WTC11 (cell line): ENCODE measurements around the gene USP10. TPM values are rescaled to one million over a fixed set of nuclear protein-coding genes. Genes with fewer than 3 reads are reported as not detected.
A peak's percentile ranks its signal among the peaks of the same experiment; 100 is the strongest.

ENCODE experiments used
- ATAC-seq: fragments of 200-7000 bp; cut with Tn5 transposase; 2 replicates; pipeline ENCODE4 v1.10.0; 2021; ENCODE audit warnings: mild to moderate bottlenecking, moderate library complexity
- CTCF ChIA-PET: fragments of 300-600 bp; sonication (Branson Sonifier 250); formaldehyde crosslinking; loops from one replicate; lab custom pipeline; 2021; ENCODE audit warnings: antibody characterized with exemption; lab: Charles Lee
- POLR2A ChIA-PET: fragments of 350-600 bp; sonication (Branson Sonifier 250); formaldehyde crosslinking; loops from one replicate; lab custom pipeline; 2021; ENCODE audit warnings: antibody characterized with exemption; lab: Charles Lee
- DNase-seq: peaks from one replicate; pipeline ENCODE4 v3.0.0; 2021; ENCODE audit warnings: low spot score
- H3K27ac Mint-ChIP-seq: 2 replicates; pipeline ENCODE4 v1.8.0; 2021; ENCODE audit warnings: mixed read lengths
- H3K27me3 Mint-ChIP-seq: 2 replicates; pipeline ENCODE4 v1.8.0; 2021; ENCODE audit warnings: low read depth, mild to moderate bottlenecking, moderate library complexity, mixed read lengths
- H3K36me3 Mint-ChIP-seq: 2 replicates; pipeline ENCODE4 v1.8.0; 2021; ENCODE audit warnings: mixed read lengths
- H3K4me1 Mint-ChIP-seq: 2 replicates; pipeline ENCODE4 v1.8.0; 2022; ENCODE audit warnings: mixed read lengths
- H3K4me3 Mint-ChIP-seq: 2 replicates; pipeline ENCODE4 v1.8.0; 2021; ENCODE audit warnings: mild to moderate bottlenecking, moderate library complexity, mixed read lengths
- H3K9me3 Mint-ChIP-seq: 2 replicates; pipeline ENCODE4 v1.8.0; 2021; ENCODE audit warnings: mixed read lengths
- CBFB ChIP-seq: sonication (generic); formaldehyde crosslinking; IDR thresholded peaks from 2 replicates; pipeline ENCODE4 v1.8.1; 2022; ENCODE audit warnings: mild to moderate bottlenecking, low read depth, missing genetic modification reagents
- CREB1 ChIP-seq: sonication (generic); formaldehyde crosslinking; IDR thresholded peaks from 2 replicates; pipeline ENCODE4 v1.8.0; 2023; ENCODE audit warnings: mild to moderate bottlenecking, missing genetic modification reagents
- EMX1 ChIP-seq: fragments of 250-450 bp; sonication (Bioruptor Pico); IDR thresholded peaks from 2 replicates; pipeline ENCODE4 v1.8.0; 2021; ENCODE audit warnings: mild to moderate bottlenecking
- ETV6 ChIP-seq: sonication (generic); formaldehyde crosslinking; IDR thresholded peaks from 2 replicates; pipeline ENCODE4 v1.8.1; 2022; ENCODE audit warnings: mild to moderate bottlenecking, missing genetic modification reagents
- FOXJ3 ChIP-seq: sonication (generic); formaldehyde crosslinking; IDR thresholded peaks from 2 replicates; pipeline ENCODE4 v1.9.0; 2021; ENCODE audit warnings: missing genetic modification reagents, mild to moderate bottlenecking, borderline replicate concordance
- KAT7 ChIP-seq: sonication (generic); formaldehyde crosslinking; IDR thresholded peaks from 2 replicates; pipeline ENCODE4 v1.8.1; 2023; ENCODE audit warnings: missing genetic modification reagents, mild to moderate bottlenecking, borderline replicate concordance
- NFATC4 ChIP-seq: fragments of 250-450 bp; sonication (Bioruptor Pico); IDR thresholded peaks from 2 replicates; pipeline ENCODE4 v1.9.0; 2021; ENCODE audit warnings: mild to moderate bottlenecking
- NFYB ChIP-seq: sonication (generic); formaldehyde crosslinking; conservative IDR thresholded peaks from 2 replicates; pipeline ENCODE4 v1.8.0; 2022; ENCODE audit warnings: low read depth, missing genetic modification reagents
- NR3C1 ChIP-seq: sonication (generic); formaldehyde crosslinking; conservative IDR thresholded peaks from 2 replicates; pipeline ENCODE4 v1.8.1; 2023; ENCODE audit warnings: low read depth, mild to moderate bottlenecking, missing genetic modification reagents
- RORB ChIP-seq: fragments of 250-450 bp; sonication (Bioruptor Pico); IDR thresholded peaks from 2 replicates; pipeline ENCODE4 v1.9.0; 2021; ENCODE audit warnings: mild to moderate bottlenecking
- SOX15 ChIP-seq: fragments of 250-450 bp; sonication (Bioruptor Pico); IDR thresholded peaks from 2 replicates; pipeline ENCODE4 v1.9.0; 2021; ENCODE audit warnings: mild to moderate bottlenecking
- TEAD4 ChIP-seq: sonication (generic); formaldehyde crosslinking; IDR thresholded peaks from 2 replicates; pipeline ENCODE4 v1.8.0; 2022; ENCODE audit warnings: mild to moderate bottlenecking, missing genetic modification reagents
- ZBTB21 ChIP-seq: sonication (generic); formaldehyde crosslinking; IDR thresholded peaks from 2 replicates; pipeline ENCODE4 v1.8.1; 2023; ENCODE audit warnings: mild to moderate bottlenecking, missing genetic modification reagents, borderline replicate concordance
- total RNA-seq: library from RNA; stranded (reverse); gene quantifications from 3 replicates; pipeline ENCODE4 v1.2.3, GENCODE V29; 2021
- TF ChIP-seq, protein P1 (sequence below): fragments of 250-450 bp; sonication (Bioruptor Pico); IDR thresholded peaks from 2 replicates; pipeline ENCODE4 v2.1.2; 2022; ENCODE audit warnings: mild to moderate bottlenecking, moderate library complexity
- TF ChIP-seq, protein P2 (sequence below): sonication (generic); formaldehyde crosslinking; IDR thresholded peaks from 2 replicates; pipeline ENCODE4 v1.8.1; 2022; ENCODE audit warnings: missing genetic modification reagents, borderline replicate concordance
- TF ChIP-seq, protein P3 (sequence below): sonication (generic); formaldehyde crosslinking; IDR thresholded peaks from 2 replicates; pipeline ENCODE4 v1.8.1; 2022; ENCODE audit warnings: low read depth, missing genetic modification reagents, borderline replicate concordance
- TF ChIP-seq, protein P4 (sequence below): fragments of 250-450 bp; sonication (Bioruptor Pico); IDR thresholded peaks from 2 replicates; pipeline ENCODE4 v1.9.0; 2021; ENCODE audit warnings: mild to moderate bottlenecking
- TF ChIP-seq, protein P5 (sequence below): sonication (generic); formaldehyde crosslinking; IDR thresholded peaks from 2 replicates; pipeline ENCODE4 v1.8.1; 2022; ENCODE audit warnings: low read depth, mild to moderate bottlenecking, moderate library complexity, missing genetic modification reagents, borderline replicate concordance
- TF ChIP-seq, protein P6 (sequence below): sonication (generic); formaldehyde crosslinking; IDR thresholded peaks from 2 replicates; pipeline ENCODE4 v1.8.0; 2022; ENCODE audit warnings: mild to moderate bottlenecking, missing genetic modification reagents
- TF ChIP-seq, protein P7 (sequence below): sonication (generic); formaldehyde crosslinking; IDR thresholded peaks from 2 replicates; pipeline ENCODE4 v1.8.0; 2022; ENCODE audit warnings: mild to moderate bottlenecking, missing genetic modification reagents

USP10 gene
- total RNA-seq, 1 experiment from 2014 or later, result 138 TPM

DNA sequence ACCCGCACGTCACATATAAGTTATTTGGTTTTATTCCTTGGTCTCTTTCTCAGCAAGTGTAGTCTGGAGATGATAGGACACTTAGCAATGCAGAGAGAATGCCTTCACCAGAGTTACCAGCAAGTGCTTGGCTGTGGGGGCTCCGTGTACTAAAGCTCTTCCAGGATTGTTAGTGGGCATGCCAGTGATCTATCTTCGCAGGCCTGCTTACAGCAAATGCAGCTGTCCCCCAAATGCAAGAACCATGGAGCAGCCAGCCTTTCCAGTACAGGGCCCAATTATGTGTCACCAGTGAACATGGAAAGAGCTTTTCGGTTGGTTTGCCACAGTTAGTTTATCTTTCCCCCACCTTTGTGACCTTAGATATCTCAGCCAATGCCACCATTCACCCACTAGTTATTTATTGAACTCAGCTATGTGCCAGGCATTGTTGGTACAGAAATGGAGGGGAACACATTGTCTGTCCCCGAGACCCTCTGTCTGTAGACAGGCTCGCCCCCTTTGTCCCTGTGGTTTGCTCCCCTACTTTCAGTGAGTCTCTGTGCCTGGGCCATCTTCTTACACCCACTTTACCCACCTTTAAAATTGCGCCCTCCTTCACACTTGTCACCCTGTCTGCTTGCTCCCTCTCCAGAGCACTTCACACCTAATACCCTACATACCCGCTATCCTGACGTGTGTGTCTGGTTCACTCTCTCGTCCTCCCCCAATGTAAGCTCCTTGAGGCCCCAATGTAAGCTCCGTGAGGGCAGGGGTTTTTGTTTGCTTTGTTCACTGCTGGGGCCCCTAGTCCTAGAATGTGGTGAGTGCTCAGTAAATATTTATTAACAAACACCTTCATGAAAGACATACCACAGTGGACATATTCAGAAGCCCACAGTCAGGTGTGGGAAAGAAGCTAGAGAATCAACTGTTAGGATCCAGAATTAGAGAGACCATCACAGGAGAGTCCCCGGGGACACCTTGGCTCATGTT, 13.3 kb downstream of the USP10 start:
- Mint-ChIP-seq H3K27ac (peak overlapping the region; percentile 16), H3K4me3 (no peak overlapping the region), H3K4me1 (peaks cover 85% of the 10 kb centered on the region), H3K36me3 (peaks cover 9% of the 10 kb centered on the region), H3K9me3 (no peaks in the 10 kb centered on the region), H3K27me3 (no peaks in the 10 kb centered on the region)
- ATAC-seq (no peak), DNase-seq (no peak)
- CTCF ChIA-PET, result interaction anchor here (0.6 to 10.2 kb wide), 12 partner anchors 10 to 414 kb away, joined by 3 to 78 read pairs (median 4); no protein-coding TSS in a partner anchor
- POLR2A ChIA-PET, result no interaction called here
- TF ChIP-seq, protein P1, sequence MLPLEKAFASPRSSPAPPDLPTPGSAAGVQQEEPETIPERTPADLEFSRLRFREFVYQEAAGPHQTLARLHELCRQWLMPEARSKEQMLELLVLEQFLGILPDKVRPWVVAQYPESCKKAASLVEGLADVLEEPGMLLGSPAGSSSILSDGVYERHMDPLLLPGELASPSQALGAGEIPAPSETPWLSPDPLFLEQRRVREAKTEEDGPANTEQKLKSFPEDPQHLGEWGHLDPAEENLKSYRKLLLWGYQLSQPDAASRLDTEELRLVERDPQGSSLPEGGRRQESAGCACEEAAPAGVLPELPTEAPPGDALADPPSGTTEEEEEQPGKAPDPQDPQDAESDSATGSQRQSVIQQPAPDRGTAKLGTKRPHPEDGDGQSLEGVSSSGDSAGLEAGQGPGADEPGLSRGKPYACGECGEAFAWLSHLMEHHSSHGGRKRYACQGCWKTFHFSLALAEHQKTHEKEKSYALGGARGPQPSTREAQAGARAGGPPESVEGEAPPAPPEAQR (CRISPR knock-in tag), result no peak
- no peak for TF ChIP-seq FOXJ3

DNA sequence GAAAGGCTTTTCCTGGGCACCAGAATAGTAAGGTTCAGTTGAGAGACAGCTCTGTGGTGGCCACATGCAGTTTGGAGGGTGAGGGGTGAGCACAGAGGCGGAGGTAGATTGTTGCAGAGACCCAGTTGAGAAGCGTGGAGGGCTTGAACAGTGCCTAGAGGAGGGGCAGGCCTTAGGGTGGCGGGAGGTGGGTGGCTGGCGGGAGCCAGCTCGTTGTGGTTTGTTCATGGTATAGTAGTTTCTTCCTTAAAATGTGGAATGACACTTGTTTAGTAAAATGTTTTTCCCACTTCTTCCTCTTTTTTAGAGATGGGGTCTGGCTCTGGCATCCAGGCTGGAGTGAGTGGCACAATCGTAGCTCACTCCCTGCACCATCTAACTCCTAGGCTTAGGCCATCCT, 14.2 kb downstream of the USP10 start:
- H3K27me3 Mint-ChIP-seq, result no peaks in the 10 kb centered on the region
- ATAC-seq, result peak; percentile 41
- CTCF ChIA-PET, result interaction anchor here (0.6 to 10.2 kb wide), 7 partner anchors 13 to 415 kb away, joined by 3 to 78 read pairs (median 5); no protein-coding TSS in a partner anchor
- no peak for TF ChIP-seq KAT7
- no peak for TF ChIP-seq CREB1 (CRISPR knock-in tag)
- TF ChIP-seq NR3C1 (CRISPR knock-in tag), result no peak
- no peak for TF ChIP-seq RORB (CRISPR knock-in tag)
- TF ChIP-seq, protein P2, sequence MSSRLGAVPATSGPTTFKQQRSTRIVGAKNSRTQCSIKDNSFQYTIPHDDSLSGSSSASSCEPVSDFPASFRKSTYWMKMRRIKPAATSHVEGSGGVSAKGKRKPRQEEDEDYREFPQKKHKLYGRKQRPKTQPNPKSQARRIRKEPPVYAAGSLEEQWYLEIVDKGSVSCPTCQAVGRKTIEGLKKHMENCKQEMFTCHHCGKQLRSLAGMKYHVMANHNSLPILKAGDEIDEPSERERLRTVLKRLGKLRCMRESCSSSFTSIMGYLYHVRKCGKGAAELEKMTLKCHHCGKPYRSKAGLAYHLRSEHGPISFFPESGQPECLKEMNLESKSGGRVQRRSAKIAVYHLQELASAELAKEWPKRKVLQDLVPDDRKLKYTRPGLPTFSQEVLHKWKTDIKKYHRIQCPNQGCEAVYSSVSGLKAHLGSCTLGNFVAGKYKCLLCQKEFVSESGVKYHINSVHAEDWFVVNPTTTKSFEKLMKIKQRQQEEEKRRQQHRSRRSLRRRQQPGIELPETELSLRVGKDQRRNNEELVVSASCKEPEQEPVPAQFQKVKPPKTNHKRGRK (CRISPR knock-in tag), result no peak
- TF ChIP-seq ETV6 (CRISPR knock-in tag), result no peak
- no peak for TF ChIP-seq EMX1 (CRISPR knock-in tag)
- TF ChIP-seq, protein P3, sequence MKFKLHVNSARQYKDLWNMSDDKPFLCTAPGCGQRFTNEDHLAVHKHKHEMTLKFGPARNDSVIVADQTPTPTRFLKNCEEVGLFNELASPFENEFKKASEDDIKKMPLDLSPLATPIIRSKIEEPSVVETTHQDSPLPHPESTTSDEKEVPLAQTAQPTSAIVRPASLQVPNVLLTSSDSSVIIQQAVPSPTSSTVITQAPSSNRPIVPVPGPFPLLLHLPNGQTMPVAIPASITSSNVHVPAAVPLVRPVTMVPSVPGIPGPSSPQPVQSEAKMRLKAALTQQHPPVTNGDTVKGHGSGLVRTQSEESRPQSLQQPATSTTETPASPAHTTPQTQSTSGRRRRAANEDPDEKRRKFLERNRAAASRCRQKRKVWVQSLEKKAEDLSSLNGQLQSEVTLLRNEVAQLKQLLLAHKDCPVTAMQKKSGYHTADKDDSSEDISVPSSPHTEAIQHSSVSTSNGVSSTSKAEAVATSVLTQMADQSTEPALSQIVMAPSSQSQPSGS (CRISPR knock-in tag), result no peak
- TF ChIP-seq, protein P4, sequence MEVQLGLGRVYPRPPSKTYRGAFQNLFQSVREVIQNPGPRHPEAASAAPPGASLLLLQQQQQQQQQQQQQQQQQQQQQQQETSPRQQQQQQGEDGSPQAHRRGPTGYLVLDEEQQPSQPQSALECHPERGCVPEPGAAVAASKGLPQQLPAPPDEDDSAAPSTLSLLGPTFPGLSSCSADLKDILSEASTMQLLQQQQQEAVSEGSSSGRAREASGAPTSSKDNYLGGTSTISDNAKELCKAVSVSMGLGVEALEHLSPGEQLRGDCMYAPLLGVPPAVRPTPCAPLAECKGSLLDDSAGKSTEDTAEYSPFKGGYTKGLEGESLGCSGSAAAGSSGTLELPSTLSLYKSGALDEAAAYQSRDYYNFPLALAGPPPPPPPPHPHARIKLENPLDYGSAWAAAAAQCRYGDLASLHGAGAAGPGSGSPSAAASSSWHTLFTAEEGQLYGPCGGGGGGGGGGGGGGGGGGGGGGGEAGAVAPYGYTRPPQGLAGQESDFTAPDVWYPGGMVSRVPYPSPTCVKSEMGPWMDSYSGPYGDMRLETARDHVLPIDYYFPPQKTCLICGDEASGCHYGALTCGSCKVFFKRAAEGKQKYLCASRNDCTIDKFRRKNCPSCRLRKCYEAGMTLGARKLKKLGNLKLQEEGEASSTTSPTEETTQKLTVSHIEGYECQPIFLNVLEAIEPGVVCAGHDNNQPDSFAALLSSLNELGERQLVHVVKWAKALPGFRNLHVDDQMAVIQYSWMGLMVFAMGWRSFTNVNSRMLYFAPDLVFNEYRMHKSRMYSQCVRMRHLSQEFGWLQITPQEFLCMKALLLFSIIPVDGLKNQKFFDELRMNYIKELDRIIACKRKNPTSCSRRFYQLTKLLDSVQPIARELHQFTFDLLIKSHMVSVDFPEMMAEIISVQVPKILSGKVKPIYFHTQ, result no peak
- TF ChIP-seq, protein P5, sequence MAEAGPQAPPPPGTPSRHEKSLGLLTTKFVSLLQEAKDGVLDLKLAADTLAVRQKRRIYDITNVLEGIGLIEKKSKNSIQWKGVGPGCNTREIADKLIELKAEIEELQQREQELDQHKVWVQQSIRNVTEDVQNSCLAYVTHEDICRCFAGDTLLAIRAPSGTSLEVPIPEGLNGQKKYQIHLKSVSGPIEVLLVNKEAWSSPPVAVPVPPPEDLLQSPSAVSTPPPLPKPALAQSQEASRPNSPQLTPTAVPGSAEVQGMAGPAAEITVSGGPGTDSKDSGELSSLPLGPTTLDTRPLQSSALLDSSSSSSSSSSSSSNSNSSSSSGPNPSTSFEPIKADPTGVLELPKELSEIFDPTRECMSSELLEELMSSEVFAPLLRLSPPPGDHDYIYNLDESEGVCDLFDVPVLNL (CRISPR knock-in tag), result no peak
- TF ChIP-seq, protein P6, sequence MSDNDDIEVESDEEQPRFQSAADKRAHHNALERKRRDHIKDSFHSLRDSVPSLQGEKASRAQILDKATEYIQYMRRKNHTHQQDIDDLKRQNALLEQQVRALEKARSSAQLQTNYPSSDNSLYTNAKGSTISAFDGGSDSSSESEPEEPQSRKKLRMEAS (CRISPR knock-in tag), result no peak
- TF ChIP-seq ZBTB21, result no peak
- no peak for TF ChIP-seq NFATC4 (CRISPR knock-in tag)
- TF ChIP-seq, protein P7, sequence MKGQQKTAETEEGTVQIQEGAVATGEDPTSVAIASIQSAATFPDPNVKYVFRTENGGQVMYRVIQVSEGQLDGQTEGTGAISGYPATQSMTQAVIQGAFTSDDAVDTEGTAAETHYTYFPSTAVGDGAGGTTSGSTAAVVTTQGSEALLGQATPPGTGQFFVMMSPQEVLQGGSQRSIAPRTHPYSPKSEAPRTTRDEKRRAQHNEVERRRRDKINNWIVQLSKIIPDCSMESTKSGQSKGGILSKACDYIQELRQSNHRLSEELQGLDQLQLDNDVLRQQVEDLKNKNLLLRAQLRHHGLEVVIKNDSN, result no peak
- TF ChIP-seq CBFB (CRISPR knock-in tag), result no peak
- no peak for TF ChIP-seq TEAD4 (CRISPR knock-in tag)
- TF ChIP-seq NFYB (CRISPR knock-in tag), result no peak
- no peak for TF ChIP-seq SOX15 (CRISPR knock-in tag)
- TF ChIP-seq, all 79 proteins: peak for 0
- H3K36me3 Mint-ChIP-seq, result peaks cover 9% of the 10 kb centered on the region
- H3K27ac Mint-ChIP-seq, result peak overlapping the region; percentile 44
- H3K4me1 Mint-ChIP-seq, result peaks cover 77% of the 10 kb centered on the region
- no peaks in the 10 kb centered on the region for H3K9me3 Mint-ChIP-seq
- no peak for DNase-seq
- no peak overlapping the region for H3K4me3 Mint-ChIP-seq
- POLR2A ChIA-PET, result no interaction called here
